Measurements from ENCODE around the gene ESPL1.

GRCh38 chr12:53224897-53225634 lies 43.0 kb upstream of the ESPL1 start:
- TF ChIP-seq EZH2phosphoT487 (IDR thresholded peaks at IDR 0.05; ENCODE audit: insufficient read depth, low read depth) (no peak), EZH2 (IDR thresholded peaks at IDR 0.05; ENCODE audit: insufficient read depth, poor library complexity, severe bottlenecking) (no peak)
